GM21381 (cell line): ENCODE data around the gene RCN1.

Experiments
- ATAC-seq: cut with Tn5 transposase; IDR thresholded peaks from one replicate; pipeline ENCODE4 v1.9.1; 2021; ENCODE audit warnings: mild to moderate bottlenecking, moderate library complexity; ENCODE audit not compliant: unreplicated experiment

The RCN1 gene

GRCh38 chr11:32151027-32151426 is 60.2 kb downstream of the RCN1 start:
- ATAC-seq = no peak

- no peak for ATAC-seq
Measured at GRCh38 chr11:32152216-32152615, 61.3 kb downstream of the RCN1 start.

GRCh38 chr11:32152821-32153220 is 61.9 kb downstream of the RCN1 start:
- ATAC-seq = no peak

- ATAC-seq = peak; percentile 50
Measured at GRCh38 chr11:32153747-32154146, 62.9 kb downstream of the RCN1 start.

- ATAC-seq = peak; percentile 44
Measured at GRCh38 chr11:32154275-32154674, 63.4 kb downstream of the RCN1 start.
